SKM-1 (cell line): ENCODE results near the gene SLPI.

Experiments
- DNase-seq: peaks from one replicate; lab custom pipeline; 2025; ENCODE audit not compliant: unreplicated experiment; lab: John Stamatoyannopoulos, UW

Gene SLPI

DNA sequence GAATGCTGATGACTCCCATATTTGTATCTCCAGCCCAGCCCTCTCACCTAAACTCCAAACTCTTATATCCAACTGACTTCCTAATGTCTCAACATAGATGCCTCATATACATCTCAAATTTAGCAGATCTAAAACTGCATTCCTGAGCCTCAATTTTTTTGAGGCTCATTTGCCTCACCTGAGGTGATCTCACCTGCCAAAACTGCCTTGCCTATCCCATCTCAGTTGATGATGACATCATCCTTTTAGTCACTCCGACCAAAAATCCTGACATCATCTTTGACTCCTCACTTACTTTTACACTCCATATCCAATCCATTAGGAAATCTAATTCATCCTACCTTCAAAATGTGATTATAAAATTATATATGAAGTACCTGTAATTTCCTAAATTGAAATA lies 25.6 kb upstream of the SLPI start:
- DNase-seq: no peak

DNA sequence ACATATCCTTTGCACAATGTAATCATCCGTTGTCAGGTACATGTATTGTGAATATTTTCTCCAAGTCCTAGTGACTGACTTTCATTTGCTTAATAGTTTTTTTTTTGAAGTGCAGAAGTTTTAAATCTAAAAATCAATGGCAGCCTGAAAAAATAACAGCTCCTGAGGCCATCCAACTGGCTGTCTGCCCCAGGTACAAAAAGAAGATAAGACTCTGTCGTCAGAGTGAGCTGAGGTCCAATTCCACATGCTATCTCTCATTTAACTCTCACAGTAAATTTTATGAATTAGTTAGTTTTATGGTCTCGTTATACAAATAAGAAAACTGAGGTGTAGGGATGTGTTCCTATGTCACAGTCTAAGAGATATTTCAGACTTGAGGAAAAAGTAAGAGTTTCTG lies 21.0 kb upstream of the SLPI start:
- DNase-seq: no peak

DNA sequence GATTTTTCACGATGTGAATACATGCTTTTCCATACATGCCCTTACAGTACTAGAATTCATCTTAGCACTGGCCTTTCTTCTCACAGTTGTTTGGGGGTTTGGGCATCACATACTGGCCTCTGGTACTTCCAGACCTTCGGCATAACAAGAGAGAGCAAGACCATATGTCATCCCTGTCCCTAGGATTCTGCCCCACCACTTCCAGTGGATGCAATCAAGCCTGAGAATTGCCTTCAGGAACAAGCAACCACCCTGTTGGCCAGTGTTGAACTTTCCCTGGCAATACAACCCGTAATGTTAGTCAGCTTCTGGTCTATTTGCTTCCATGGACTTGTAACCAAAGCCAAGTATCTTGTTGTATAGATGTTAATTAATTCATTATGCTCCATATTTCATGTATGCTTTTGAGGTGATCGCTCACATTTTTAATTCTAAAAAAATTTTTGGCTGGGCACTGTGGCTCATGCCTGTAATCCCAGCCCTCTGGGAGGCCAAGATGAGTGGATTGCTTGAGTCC lies 15.4 kb upstream of the SLPI start:
- DNase-seq: no peak

- no peak for DNase-seq
Measured at GRCh38 chr20:45269056-45269455, 14.7 kb upstream of the SLPI start.

DNA sequence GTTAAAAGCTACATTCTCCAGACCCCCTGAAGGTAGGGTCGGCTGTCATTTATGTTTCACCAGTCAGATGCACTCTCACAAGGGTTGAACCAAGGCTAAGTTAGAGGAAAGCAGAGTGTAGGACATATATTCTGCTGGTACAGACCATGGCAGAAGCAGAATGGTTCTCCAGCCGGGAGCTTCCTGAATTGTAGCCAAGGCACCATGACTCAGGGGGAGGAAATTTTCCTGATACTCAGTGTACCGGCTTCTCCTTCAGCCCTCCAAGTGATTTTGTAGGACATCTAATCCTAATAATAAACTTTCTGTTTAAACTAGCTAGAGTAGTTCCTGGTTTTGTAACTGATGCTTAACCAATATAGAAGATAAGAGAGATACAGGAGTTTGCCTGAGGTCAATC lies 14.2 kb upstream of the SLPI start:
- DNase-seq: no peak

- no peak for DNase-seq
Measured at GRCh38 chr20:45266977-45267376, 12.6 kb upstream of the SLPI start.

GRCh38 chr20:45263556-45264266 lies 9.3 kb upstream of the SLPI start:
- DNase-seq: no peak

GRCh38 chr20:45258664-45259063 lies 4.3 kb upstream of the SLPI start:
- no peak for DNase-seq

GRCh38 chr20:45258259-45258658 lies 3.9 kb upstream of the SLPI start:
- DNase-seq: no peak

DNA sequence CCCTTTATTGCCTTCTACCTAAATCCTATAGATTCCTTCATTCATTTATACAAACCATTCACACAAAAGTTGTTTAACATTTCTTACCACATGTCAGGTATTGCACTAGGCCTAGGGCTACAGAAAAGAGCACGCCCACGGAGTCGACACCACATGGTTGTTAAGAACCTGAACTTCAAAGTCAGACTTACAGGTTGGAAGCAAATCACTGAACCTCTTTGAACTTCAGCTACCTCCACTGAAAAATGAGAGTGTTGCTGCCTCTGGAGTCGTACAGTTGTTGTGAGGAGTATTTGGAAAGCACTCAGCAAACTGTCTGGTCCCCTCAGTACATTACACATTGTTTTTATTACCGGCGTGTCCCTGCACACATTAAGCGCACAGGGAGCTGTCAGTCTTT lies 3.3 kb upstream of the SLPI start:
- DNase-seq: no peak

- no peak for DNase-seq
Measured at GRCh38 chr20:45257161-45257560, 2.8 kb upstream of the SLPI start.

DNA sequence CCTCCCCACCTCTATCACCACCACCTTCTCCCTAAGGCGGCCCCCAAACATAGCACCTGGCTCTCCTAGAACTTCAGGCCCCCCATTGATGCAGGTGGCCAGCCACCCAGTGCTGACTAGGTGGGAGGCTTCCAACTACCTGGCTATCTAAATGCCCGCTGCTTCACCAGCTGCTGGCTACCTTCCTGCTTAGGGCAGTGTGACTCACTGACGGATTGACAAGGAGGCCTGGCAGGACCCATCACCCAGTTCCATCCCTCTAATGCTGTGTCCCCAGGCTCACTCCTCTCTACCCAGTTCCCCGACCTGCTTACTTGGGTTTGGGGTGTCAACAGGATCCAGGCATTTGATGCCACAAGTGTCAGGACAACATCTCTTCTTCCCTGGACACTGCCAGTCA lies 1.1 kb downstream of the SLPI start:
- no peak for DNase-seq

DNA sequence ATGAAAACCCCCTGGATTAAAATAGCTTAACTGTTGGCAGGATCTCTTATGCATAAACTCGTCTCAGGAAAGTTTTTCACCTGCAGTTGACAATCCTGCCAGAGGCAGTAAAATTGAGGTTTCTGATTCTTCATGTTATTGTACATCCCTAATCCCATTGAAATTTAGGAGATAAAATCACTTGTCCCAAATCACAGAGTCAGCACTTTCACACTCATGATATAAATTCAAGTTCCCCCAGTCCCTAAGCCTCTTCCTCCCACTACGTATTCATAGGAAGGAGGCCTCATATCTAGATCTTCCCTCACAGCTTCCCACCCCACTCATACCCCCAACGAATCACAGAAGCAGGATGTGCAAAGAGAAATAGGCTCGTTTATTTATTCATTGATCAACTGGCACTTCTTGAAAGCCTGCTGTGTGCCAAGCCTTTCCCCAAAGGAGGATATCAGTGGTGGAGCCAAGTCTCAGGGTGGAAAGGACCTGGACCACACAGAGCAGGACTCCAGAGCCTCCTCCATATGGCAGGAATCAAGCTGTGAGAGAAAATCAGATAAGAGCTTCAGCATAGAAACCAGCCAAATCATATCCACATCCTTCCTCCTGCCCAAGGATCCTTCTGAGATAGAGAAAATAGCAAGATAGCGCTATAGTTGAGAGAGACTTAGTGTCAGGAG lies 2.3 kb downstream of the SLPI start:
- no peak for DNase-seq

- no peak for DNase-seq
Measured at GRCh38 chr20:45248609-45249008, 5.8 kb downstream of the SLPI start.

DNA sequence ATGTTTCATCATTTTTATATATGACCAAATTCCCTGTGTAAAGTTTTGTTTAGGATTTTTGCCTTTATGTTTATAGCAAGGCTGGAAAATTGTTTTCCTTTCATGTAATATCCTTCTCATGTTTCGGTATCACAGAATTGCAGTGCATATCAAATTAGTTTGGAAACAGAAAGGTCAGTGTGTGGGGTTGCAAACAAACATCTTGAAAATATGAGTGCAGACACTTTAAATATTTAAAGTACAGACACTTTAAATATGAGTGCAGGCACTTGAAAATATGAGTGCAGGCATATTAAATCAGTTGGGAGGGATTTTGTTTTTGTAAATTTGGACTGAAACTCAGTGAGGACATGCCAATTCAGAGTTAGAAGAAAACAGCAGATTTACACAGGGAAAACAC lies 6.5 kb downstream of the SLPI start:
- DNase-seq: no peak

DNA sequence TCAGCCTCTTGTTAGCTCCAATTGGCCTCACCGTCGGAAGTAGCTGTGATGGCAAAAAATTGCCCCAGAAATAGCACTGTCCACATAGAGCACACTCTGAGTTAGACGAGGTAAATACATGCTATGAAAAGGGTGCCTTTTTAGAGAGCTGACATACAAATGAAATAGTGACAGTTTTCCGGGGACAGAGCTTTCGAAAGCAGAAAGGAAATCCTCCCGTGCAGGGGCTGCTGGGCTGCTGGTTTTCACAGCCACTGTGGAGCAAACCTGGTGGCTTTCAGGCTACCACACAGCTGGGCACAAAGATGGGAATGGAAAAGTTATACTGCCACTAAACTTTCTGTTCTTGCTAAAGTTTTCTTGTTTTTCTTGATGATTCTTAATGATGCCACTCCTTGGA lies 8.3 kb downstream of the SLPI start:
- DNase-seq: no peak

DNA sequence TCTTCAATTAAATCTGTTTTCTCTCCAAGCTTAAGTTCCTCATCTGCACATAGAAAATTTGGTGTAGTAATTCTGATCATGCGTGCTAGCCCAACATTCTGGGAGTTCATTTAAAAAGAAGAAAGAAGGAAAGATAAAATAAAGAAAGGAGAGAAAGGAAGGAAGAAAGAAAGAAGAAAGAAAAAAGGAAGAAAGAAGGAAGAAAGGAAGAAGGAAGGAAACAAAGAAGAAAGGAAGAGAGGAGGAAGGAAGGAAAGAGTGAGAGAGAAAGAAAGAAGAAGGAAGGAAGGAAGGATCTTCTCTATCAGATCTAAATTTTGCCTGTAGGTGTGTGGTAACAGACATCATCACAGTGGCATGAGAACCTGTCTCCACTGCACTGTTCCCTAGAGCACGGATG lies 16.2 kb downstream of the SLPI start:
- DNase-seq: no peak

DNA sequence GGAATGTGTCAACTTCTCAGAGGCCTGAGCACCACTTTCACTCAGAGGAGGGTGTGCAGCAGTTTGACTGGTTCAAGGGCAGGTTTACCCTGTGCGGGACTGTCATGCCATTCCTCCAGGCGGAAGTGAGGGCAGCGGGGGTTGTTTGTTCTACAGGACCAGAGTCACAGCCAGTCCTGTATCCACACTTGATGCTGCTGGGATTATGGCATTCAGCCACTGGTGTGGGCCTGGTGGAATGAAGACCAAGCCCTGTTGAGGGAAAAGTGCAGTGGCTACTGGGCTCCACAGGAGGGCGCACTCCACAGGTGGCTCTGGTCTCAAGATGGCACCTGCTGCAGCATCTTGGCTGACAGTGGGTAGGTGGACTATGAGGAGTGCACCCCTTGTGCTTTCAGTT lies 18.4 kb downstream of the SLPI start:
- no peak for DNase-seq

DNA sequence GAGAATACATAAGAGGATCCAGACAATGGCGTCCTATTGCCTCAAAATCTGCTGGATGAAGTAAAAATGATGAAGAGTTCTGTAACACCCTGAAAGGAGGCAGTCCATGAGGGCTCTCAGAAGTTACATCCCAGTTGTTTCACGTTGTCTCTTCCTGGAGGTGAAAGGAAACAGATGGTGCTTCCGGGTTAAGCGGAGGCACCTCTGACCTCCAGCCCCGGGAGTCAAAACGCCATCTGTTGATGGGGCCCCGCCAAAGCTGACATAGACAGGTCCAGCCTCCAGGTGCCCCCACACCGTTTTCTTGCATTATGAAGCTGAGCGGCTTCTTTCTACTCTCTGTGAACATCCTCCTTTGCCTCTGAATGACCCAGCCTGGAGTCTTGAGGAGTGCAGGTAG lies 23.7 kb downstream of the SLPI start:
- no peak for DNase-seq

- no peak for DNase-seq
Measured at GRCh38 chr20:45229264-45230056, 24.9 kb downstream of the SLPI start.

- no peak for DNase-seq
Measured at GRCh38 chr20:45226287-45226686, 28.1 kb downstream of the SLPI start.

DNA sequence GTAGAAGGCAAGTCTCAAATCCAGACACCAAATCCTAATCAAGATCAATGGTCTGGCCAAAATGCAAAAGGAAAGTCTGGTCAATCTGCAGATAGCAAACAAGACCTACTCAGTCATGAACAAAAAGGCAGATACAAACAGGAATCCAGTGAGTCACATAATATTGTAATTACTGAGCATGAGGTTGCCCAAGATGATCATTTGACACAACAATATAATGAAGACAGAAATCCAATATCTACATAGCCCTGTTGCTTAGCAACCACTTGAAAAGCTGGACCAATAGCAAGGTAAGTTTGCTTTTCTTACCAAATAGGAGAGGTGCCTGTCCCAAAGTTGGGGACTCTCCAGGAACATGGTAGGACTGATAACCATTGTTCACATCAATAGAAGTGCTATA lies 31.2 kb downstream of the SLPI start:
- no peak for DNase-seq
